Stimulated activated CD8-positive, alpha-beta memory T cell treated with anti-CD3 and anti-CD28 coated beads, Interleukin-7, amount 100 ng/mL, for 1 hour (primary cell): ENCODE measurements around the gene VIPR2.
"Not testable (repeated sequence)": the region's sequence is repeated elsewhere in the genome, so short reads cannot be mapped to it uniquely, and the experiment has no call there.

ENCODE experiments used
- DNase-seq, 2 donors: peaks; one replicate each; pipeline ENCODE4 v3.0.0-alpha.2; 2020; ENCODE audit warnings: low read depth in 2 of 2

Gene VIPR2

GRCh38 chr7:159104188-159104920, 40.3 kb downstream of the VIPR2 start:
- DNase-seq, result no peak

GRCh38 chr7:159103382-159104187, 41.1 kb downstream of the VIPR2 start:
- no peak for DNase-seq

- DNase-seq, result no peak
Measured at GRCh38 chr7:159102681-159103381, 41.8 kb downstream of the VIPR2 start.

GRCh38 chr7:159101661-159102091, 43.0 kb downstream of the VIPR2 start:
- not testable (repeated sequence) for DNase-seq

GRCh38 chr7:159101083-159101395, 43.6 kb downstream of the VIPR2 start:
- DNase-seq, result not testable (repeated sequence)

- not testable (repeated sequence) for DNase-seq
Measured at GRCh38 chr7:159100281-159101082, 44.2 kb downstream of the VIPR2 start.

- DNase-seq, result no peak
Measured at GRCh38 chr7:159099711-159100231, 44.9 kb downstream of the VIPR2 start.

GRCh38 chr7:159098811-159099655, 45.6 kb downstream of the VIPR2 start:
- no peak for DNase-seq

- DNase-seq, result no peak
Measured at GRCh38 chr7:159098424-159098786, 46.3 kb downstream of the VIPR2 start.

GRCh38 chr7:159097661-159098423, 46.8 kb downstream of the VIPR2 start:
- DNase-seq, result no peak

- DNase-seq, result no peak
Measured at GRCh38 chr7:159096736-159097581, 47.7 kb downstream of the VIPR2 start.

GRCh38 chr7:159095979-159096411, 48.7 kb downstream of the VIPR2 start:
- no peak for DNase-seq

GRCh38 chr7:159094919-159095915, 49.5 kb downstream of the VIPR2 start:
- DNase-seq, result no peak

GRCh38 chr7:159094023-159094740, 50.5 kb downstream of the VIPR2 start:
- DNase-seq, result no peak

- no peak for DNase-seq
Measured at GRCh38 chr7:159093351-159093971, 51.2 kb downstream of the VIPR2 start.

- no peak for DNase-seq
Measured at GRCh38 chr7:159092701-159093121, 52.0 kb downstream of the VIPR2 start.
